Keratinocyte (primary cell): ENCODE data around the gene MSI1. TPM values are rescaled to one million over a fixed set of nuclear protein-coding genes. Genes with fewer than 3 reads are reported as not detected.

Source experiments
- DNase-seq: peaks from one replicate; pipeline ENCODE4 v3.0.0-alpha.2; 2011; ENCODE audit warnings: low read depth, missing footprints, low spot score
- FAIRE-seq: peaks from 2 replicates; lab custom pipeline; 2011; peaks lifted over from hg19 to GRCh38; lab: Jason Lieb, UNC
- H2AFZ ChIP-seq: 2 replicates; pipeline ENCODE4 v1.6.0; 2012; ENCODE audit warnings: low read length, control low read depth, inconsistent platforms; ENCODE audit not compliant: control insufficient read depth
- H3K27ac ChIP-seq: 2 replicates; pipeline ENCODE4 v1.5.1; 2011; ENCODE audit warnings: low read length; ENCODE audit not compliant: control insufficient read depth, insufficient read depth
- H3K27me3 ChIP-seq: 3 replicates; pipeline ENCODE4 v1.6.0; 2011; ENCODE audit warnings: low read length; ENCODE audit not compliant: control insufficient read depth, insufficient read depth; ENCODE audit errors: extremely low read depth
- H3K36me3 ChIP-seq, 2 experiments: 2 replicates in 1 of 2; 3 replicates in 1 of 2; pipeline ENCODE4 v1.5.1; 2011; ENCODE audit warnings: low read length in 2 of 2, mild to moderate bottlenecking in 1 of 2; ENCODE audit not compliant: control insufficient read depth in 2 of 2, insufficient read depth in 2 of 2; ENCODE audit errors: extremely low read depth in 1 of 2
- H3K4me1 ChIP-seq: 3 replicates; pipeline ENCODE4 v1.5.1; 2011; ENCODE audit warnings: low read length; ENCODE audit not compliant: control insufficient read depth, insufficient read depth; ENCODE audit errors: extremely low read depth
- H3K4me2 ChIP-seq: 3 replicates; pipeline ENCODE4 v1.6.0; 2011; ENCODE audit warnings: low read depth, low read length; ENCODE audit not compliant: control insufficient read depth, insufficient read depth; ENCODE audit errors: extremely low read depth
- H3K4me3 ChIP-seq, 3 experiments: fragments of 200-600 bp in 1 of 3; sonication (generic) in 1 of 3; 2 replicates in 2 of 3; 3 replicates in 1 of 3; pipeline ENCODE4 v1.5.1; 2011 to 2016; ENCODE audit warnings: low read length in 3 of 3, mild to moderate bottlenecking in 3 of 3, control low read depth in 2 of 3, inconsistent platforms in 1 of 3, low read depth in 1 of 3, mixed read lengths in 1 of 3, mixed run types in 1 of 3, moderate library complexity in 1 of 3; ENCODE audit not compliant: control insufficient read depth in 2 of 3, insufficient read depth in 2 of 3; ENCODE audit errors: extremely low read depth in 1 of 3
- H3K79me2 ChIP-seq: 2 replicates; pipeline ENCODE4 v1.6.0; 2012; ENCODE audit warnings: low read length; ENCODE audit not compliant: control insufficient read depth, insufficient read depth
- H3K9ac ChIP-seq: 3 replicates; pipeline ENCODE4 v1.6.0; 2011; ENCODE audit warnings: low read length; ENCODE audit not compliant: control insufficient read depth, insufficient read depth; ENCODE audit errors: extremely low read depth
- H3K9me1 ChIP-seq: 3 replicates; pipeline ENCODE4 v1.6.0; 2011; ENCODE audit warnings: low read length; ENCODE audit not compliant: control insufficient read depth, insufficient read depth; ENCODE audit errors: extremely low read depth
- H3K9me3 ChIP-seq: 2 replicates; pipeline ENCODE4 v1.5.1; 2012; ENCODE audit warnings: low read depth, low read length; ENCODE audit not compliant: control insufficient read depth
- H4K20me1 ChIP-seq: 3 replicates; pipeline ENCODE4 v1.6.0; 2011; ENCODE audit warnings: low read length; ENCODE audit not compliant: control insufficient read depth, insufficient read depth; ENCODE audit errors: extremely low read depth
- EZH2 ChIP-seq: IDR thresholded peaks from one replicate; pipeline ENCODE4 v1.6.1; 2012; ENCODE audit warnings: inconsistent platforms, mild to moderate bottlenecking, low read length, moderate library complexity
- dilution Hi-C: fragments of 300-500 bp; cut with MboI; formaldehyde crosslinking; loops from one replicate; pipeline ENCODE4 v1.7.0; 2020; ENCODE audit warnings: low sequenced_read_pairs; ENCODE audit not compliant: extremely low pct_ligation_motif_present
- polyA plus RNA-seq, 5 experiments: library from polyadenylated mRNA; depleted of rRNA in 3 of 5; stranded (reverse) in 3 of 5; stranded (forward) in 1 of 5; unstranded in 1 of 5; fragments of >200 nt; gene quantifications; 1 replicate in 1 of 5; 2 replicates in 3 of 5; 3 replicates in 1 of 5; pipeline versions ENCODE4 v1.2.1 to v1.2.3, GENCODE V29; 2011 to 2012; ENCODE audit warnings: missing spikeins in 2 of 5, low read depth in 1 of 5, low replicate concordance in 1 of 5
- TF ChIP-seq, protein P1 (sequence below), 3 experiments: IDR thresholded peaks in 1 of 3; conservative IDR thresholded peaks in 1 of 3; optimal IDR thresholded peaks in 1 of 3; 2 replicates in 2 of 3; 3 replicates in 1 of 3; pipeline versions ENCODE3 to v1.5.1; 2011; ENCODE audit warnings: low read length in 3 of 3, mild to moderate bottlenecking in 3 of 3, moderate library complexity in 2 of 3, control low read depth in 1 of 3, inconsistent platforms in 1 of 3; ENCODE audit not compliant: insufficient read depth in 2 of 3; ENCODE audit errors: extremely low read depth in 1 of 3

The MSI1 gene
- polyA plus RNA-seq, 1 donor (not counting 4 experiments of a cell fraction or from before 2014, with no cell fraction given), result not detected

DNA sequence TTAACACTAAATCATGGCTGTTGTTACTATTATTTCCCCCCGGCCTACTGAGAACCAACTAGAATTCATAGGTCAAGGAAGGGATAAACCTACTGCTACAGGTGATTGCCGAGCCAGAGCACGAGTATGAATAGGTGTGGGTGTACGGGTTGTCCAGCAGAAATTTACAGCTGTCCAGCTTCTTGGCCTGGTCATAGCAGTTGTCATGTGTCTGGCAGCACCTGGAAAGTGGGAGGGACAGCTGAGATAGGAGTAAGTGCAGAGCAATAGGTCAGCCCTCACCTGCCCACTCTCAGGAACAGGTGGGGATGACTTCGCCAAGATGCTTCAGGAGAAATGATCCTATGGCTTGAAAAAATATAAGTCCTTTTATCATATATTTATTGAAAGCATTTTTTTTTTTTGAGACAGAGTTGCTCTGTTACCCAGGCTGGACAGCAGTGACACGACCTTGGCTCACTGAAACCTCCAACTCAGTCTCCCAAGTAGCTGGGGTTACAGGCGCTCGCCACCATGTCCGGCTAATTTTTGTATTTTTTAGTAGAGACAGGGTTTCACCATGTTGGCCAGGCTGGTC, 44.0 kb downstream of the MSI1 start:
- no peak for TF ChIP-seq EZH2
- TF ChIP-seq, protein P1, sequence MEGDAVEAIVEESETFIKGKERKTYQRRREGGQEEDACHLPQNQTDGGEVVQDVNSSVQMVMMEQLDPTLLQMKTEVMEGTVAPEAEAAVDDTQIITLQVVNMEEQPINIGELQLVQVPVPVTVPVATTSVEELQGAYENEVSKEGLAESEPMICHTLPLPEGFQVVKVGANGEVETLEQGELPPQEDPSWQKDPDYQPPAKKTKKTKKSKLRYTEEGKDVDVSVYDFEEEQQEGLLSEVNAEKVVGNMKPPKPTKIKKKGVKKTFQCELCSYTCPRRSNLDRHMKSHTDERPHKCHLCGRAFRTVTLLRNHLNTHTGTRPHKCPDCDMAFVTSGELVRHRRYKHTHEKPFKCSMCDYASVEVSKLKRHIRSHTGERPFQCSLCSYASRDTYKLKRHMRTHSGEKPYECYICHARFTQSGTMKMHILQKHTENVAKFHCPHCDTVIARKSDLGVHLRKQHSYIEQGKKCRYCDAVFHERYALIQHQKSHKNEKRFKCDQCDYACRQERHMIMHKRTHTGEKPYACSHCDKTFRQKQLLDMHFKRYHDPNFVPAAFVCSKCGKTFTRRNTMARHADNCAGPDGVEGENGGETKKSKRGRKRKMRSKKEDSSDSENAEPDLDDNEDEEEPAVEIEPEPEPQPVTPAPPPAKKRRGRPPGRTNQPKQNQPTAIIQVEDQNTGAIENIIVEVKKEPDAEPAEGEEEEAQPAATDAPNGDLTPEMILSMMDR (optimal IDR thresholded peaks at IDR 0.05 in 1 of 3, IDR thresholded peaks at IDR 0.05 in 1 of 3, conservative IDR thresholded peaks at IDR 0.05 in 1 of 3; ENCODE audit: extremely low read depth in 1 of 3, insufficient read depth in 2 of 3, low read length in 3 of 3), result no peak
- Histone ChIP-seq H3K4me2 (no peak overlapping the region), H3K9ac (no peak overlapping the region)

DNA sequence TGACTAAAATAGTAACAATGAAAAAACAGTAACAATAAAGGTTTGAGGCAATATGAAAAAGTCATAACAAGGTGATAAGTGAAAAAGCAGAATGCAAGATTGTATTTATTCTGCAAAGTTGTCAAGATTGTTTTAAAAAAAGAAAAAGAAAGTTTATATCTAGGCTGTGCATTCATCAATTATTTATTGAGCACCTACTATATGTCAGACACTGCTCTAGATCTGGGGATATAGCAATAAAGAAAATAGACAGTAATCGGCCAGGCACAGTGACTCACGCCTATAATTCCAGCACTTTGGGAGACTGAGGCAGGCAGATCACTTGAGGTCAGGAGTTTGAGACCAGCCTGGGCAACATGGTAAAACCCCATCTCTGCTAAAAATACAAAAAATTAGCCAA, 45.2 kb downstream of the MSI1 start:
- TF ChIP-seq, protein P1 (optimal IDR thresholded peaks at IDR 0.05 in 1 of 3, IDR thresholded peaks at IDR 0.05 in 1 of 3, conservative IDR thresholded peaks at IDR 0.05 in 1 of 3; ENCODE audit: extremely low read depth in 1 of 3, insufficient read depth in 2 of 3, low read length in 3 of 3), result no peak
- TF ChIP-seq EZH2, result no peak
- Histone ChIP-seq H3K9me1 (no peaks in the 10 kb centered on the region), H3K36me3 (no peaks in the 10 kb centered on the region), H3K27me3 (no peaks in the 10 kb centered on the region), H2AFZ (no peak overlapping the region), H3K79me2 (no peaks in the 10 kb centered on the region), H3K4me1 (peaks cover 3% of the 10 kb centered on the region), H3K9ac (no peak overlapping the region), H3K4me3 (no peak overlapping the region), H3K4me2 (no peak overlapping the region), H4K20me1 (no peaks in the 10 kb centered on the region), H3K9me3 (no peaks in the 10 kb centered on the region), H3K27ac (no peak overlapping the region)
- dilution Hi-C loops, result no loop called here
- FAIRE-seq, result no peak
- no peak for DNase-seq

More for the DNA sequence above, 44.0 kb downstream of the MSI1 start:
- no peaks in the 10 kb centered on the region for H4K20me1 ChIP-seq
- no peaks in the 10 kb centered on the region for H3K79me2 ChIP-seq
- H3K27ac ChIP-seq, result no peak overlapping the region
- dilution Hi-C loops, result no loop called here
- no peaks in the 10 kb centered on the region for H3K9me3 ChIP-seq
- no peaks in the 10 kb centered on the region for H3K27me3 ChIP-seq
- FAIRE-seq (no peak), DNase-seq (no peak)
- no peak overlapping the region for H3K4me3 ChIP-seq
- no peaks in the 10 kb centered on the region for H3K36me3 ChIP-seq
- H2AFZ ChIP-seq, result no peak overlapping the region
- no peaks in the 10 kb centered on the region for H3K9me1 ChIP-seq
- H3K4me1 ChIP-seq, result peaks cover 3% of the 10 kb centered on the region
